HG02938 (cell line): ENCODE data around the gene STK11IP.

Source experiments
- ATAC-seq: cut with Tn5 transposase; IDR thresholded peaks from one replicate; pipeline ENCODE4 v1.9.1; 2021; ENCODE audit warnings: mild to moderate bottlenecking, moderate library complexity; ENCODE audit not compliant: unreplicated experiment

STK11IP gene

GRCh38 chr2:219561179-219562048, 36.2 kb upstream of the STK11IP start:
- no peak for ATAC-seq

GRCh38 chr2:219562049-219563020, 35.3 kb upstream of the STK11IP start:
- no peak for ATAC-seq

- ATAC-seq = no peak
Measured at GRCh38 chr2:219563271-219563928, 34.3 kb upstream of the STK11IP start.

- no peak for ATAC-seq
Measured at GRCh38 chr2:219565130-219566080, 32.3 kb upstream of the STK11IP start.

- no peak for ATAC-seq
Measured at GRCh38 chr2:219566640-219567039, 31.0 kb upstream of the STK11IP start.

GRCh38 chr2:219567131-219567530, 30.5 kb upstream of the STK11IP start:
- ATAC-seq = no peak

- no peak for ATAC-seq
Measured at GRCh38 chr2:219567791-219568361, 29.8 kb upstream of the STK11IP start.

- no peak for ATAC-seq
Measured at GRCh38 chr2:219569041-219569440, 28.6 kb upstream of the STK11IP start.

GRCh38 chr2:219569635-219570034, 28.0 kb upstream of the STK11IP start:
- ATAC-seq = no peak

GRCh38 chr2:219570194-219570923, 27.3 kb upstream of the STK11IP start:
- no peak for ATAC-seq

GRCh38 chr2:219570924-219571310, 26.7 kb upstream of the STK11IP start:
- no peak for ATAC-seq

- ATAC-seq = no peak
Measured at GRCh38 chr2:219571311-219572236, 26.1 kb upstream of the STK11IP start, which contains the start of gene OBSL1. Gene OBSL1, minus strand, starts transcription at chr2:219571539. Its CDS starts 307 bp downstream, at chr2:219571232.

GRCh38 chr2:219572237-219573001, 25.2 kb upstream of the STK11IP start, which contains the start of gene INHA:
Gene INHA, plus strand, starts transcription at chr2:219572310. Its CDS starts 65 bp downstream, at chr2:219572375.
- no peak for ATAC-seq

- no peak for ATAC-seq
Measured at GRCh38 chr2:219573166-219573565, 24.5 kb upstream of the STK11IP start.

- ATAC-seq = no peak
Measured at GRCh38 chr2:219574484-219575311, 23.0 kb upstream of the STK11IP start.
